ENCODE measurements around the gene IL12RB1. TPM values are rescaled to one million over a fixed set of nuclear protein-coding genes. Genes with fewer than 3 reads are reported as not detected.
A peak's percentile ranks its signal among the peaks of the same experiment; 100 is the strongest.

Gene IL12RB1
- total and polyA plus RNA-seq, 2 of the 13 experiments (the other 11 are each of a cell fraction or from before 2014, with no cell fraction given): 0.03 to 0.04 TPM

GRCh38 chr19:18135712-18136584, 49.2 kb upstream of the IL12RB1 start (continued):
- TF ChIP-seq, protein P1, sequence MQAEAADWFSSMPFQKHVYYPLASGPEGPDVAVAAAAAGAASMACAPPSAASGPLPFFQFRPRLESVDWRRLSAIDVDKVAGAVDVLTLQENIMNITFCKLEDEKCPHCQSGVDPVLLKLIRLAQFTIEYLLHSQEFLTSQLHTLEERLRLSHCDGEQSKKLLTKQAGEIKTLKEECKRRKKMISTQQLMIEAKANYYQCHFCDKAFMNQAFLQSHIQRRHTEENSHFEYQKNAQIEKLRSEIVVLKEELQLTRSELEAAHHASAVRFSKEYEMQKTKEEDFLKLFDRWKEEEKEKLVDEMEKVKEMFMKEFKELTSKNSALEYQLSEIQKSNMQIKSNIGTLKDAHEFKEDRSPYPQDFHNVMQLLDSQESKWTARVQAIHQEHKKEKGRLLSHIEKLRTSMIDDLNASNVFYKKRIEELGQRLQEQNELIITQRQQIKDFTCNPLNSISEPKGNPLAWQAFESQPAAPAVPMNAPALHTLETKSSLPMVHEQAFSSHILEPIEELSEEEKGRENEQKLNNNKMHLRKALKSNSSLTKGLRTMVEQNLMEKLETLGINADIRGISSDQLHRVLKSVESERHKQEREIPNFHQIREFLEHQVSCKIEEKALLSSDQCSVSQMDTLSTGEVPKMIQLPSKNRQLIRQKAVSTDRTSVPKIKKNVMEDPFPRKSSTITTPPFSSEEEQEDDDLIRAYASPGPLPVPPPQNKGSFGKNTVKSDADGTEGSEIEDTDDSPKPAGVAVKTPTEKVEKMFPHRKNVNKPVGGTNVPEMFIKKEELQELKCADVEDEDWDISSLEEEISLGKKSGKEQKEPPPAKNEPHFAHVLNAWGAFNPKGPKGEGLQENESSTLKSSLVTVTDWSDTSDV (CRISPR knock-in tag; IDR thresholded peaks at IDR 0.05): no peak
- TF ChIP-seq ZNF7 (CRISPR knock-in tag; IDR thresholded peaks at IDR 0.05): no peak
- no peak for TF ChIP-seq TBX3 (IDR thresholded peaks at IDR 0.05; ENCODE audit: borderline replicate concordance)
- no peak; the same call in 1 of the 2 replicates for TF ChIP-seq FOXO1 (CRISPR knock-in tag; IDR thresholded peaks at IDR 0.05)
- no peak for TF ChIP-seq ZNF552 (CRISPR knock-in tag; IDR thresholded peaks at IDR 0.05; ENCODE audit: borderline replicate concordance)
- TF ChIP-seq NFE2L2 (IDR thresholded peaks at IDR 0.05; ENCODE audit: low read length): no peak
- no peak for TF ChIP-seq NFE2 (CRISPR knock-in tag; IDR thresholded peaks at IDR 0.05)
- TF ChIP-seq GLI4 (CRISPR knock-in tag; IDR thresholded peaks at IDR 0.05; ENCODE audit: borderline replicate concordance): no peak
- TF ChIP-seq ZSCAN30 (CRISPR knock-in tag; IDR thresholded peaks at IDR 0.05): no peak
- no peak for TF ChIP-seq ZNF776 (CRISPR knock-in tag; IDR thresholded peaks at IDR 0.05)
- TF ChIP-seq ZNF30 (CRISPR knock-in tag; IDR thresholded peaks at IDR 0.05): no peak
- no peak; the same call in 1 of the 2 replicates for TF ChIP-seq DPF2 (CRISPR knock-in tag; IDR thresholded peaks at IDR 0.05; ENCODE audit: borderline replicate concordance, low read depth)
- TF ChIP-seq BORCS8-MEF2B (CRISPR knock-in tag; IDR thresholded peaks at IDR 0.05): no peak
- TF ChIP-seq YEATS4 (CRISPR knock-in tag; IDR thresholded peaks at IDR 0.05; ENCODE audit: borderline replicate concordance): peak; percentile 76; the same call in 1 of the 2 replicates
- TF ChIP-seq ATM (IDR thresholded peaks at IDR 0.05; ENCODE audit: borderline replicate concordance): no peak
- no peak for TF ChIP-seq MAFG (CRISPR knock-in tag; IDR thresholded peaks at IDR 0.05)
- no peak for TF ChIP-seq ZNF781 (CRISPR knock-in tag; IDR thresholded peaks at IDR 0.05; ENCODE audit: borderline replicate concordance, not compliant biosample characterization)
- no peak for TF ChIP-seq ZNF260 (CRISPR knock-in tag; IDR thresholded peaks at IDR 0.05; ENCODE audit: borderline replicate concordance, low read depth)
- TF ChIP-seq ZNF850 (CRISPR knock-in tag; conservative IDR thresholded peaks at IDR 0.05): no peak
- TF ChIP-seq FOSL1 (CRISPR knock-in tag; IDR thresholded peaks at IDR 0.05; ENCODE audit: borderline replicate concordance): no peak
- TF ChIP-seq FLYWCH1 (CRISPR knock-in tag; IDR thresholded peaks at IDR 0.05): no peak
- peak; percentile 64 for TF ChIP-seq TEAD3 (CRISPR knock-in tag; optimal IDR thresholded peaks at IDR 0.05; ENCODE audit: borderline replicate concordance)
- TF ChIP-seq NFKB2 (CRISPR knock-in tag; IDR thresholded peaks at IDR 0.05; ENCODE audit: borderline replicate concordance): peak; percentile 32; the same call in 1 of the 2 replicates
- peak; percentile 14; the same call in 1 of the 2 replicates for TF ChIP-seq ZNF710 (CRISPR knock-in tag; IDR thresholded peaks at IDR 0.05; ENCODE audit: borderline replicate concordance)
- TF ChIP-seq TSC22D2 (CRISPR knock-in tag; IDR thresholded peaks at IDR 0.05; ENCODE audit: borderline replicate concordance): no peak
- TF ChIP-seq ZSCAN9 (CRISPR knock-in tag; IDR thresholded peaks at IDR 0.05; ENCODE audit: borderline replicate concordance): 0 out of 2 replicates have a peak, but pooled peaks have one; percentile 29
